CD4-positive, alpha-beta T cell treated with Interleukin-21 for 1 hour (primary cell): ENCODE data around the gene B3GALNT2.
A peak's percentile ranks its signal among the peaks of the same experiment; 100 is the strongest.

Experiments
- DNase-seq: peaks from one replicate; pipeline ENCODE4 v3.0.0-alpha.2; 2020

Gene B3GALNT2

GRCh38 chr1:235450886-235451483 is 53.3 kb downstream of the B3GALNT2 start:
- DNase-seq: no peak

DNA sequence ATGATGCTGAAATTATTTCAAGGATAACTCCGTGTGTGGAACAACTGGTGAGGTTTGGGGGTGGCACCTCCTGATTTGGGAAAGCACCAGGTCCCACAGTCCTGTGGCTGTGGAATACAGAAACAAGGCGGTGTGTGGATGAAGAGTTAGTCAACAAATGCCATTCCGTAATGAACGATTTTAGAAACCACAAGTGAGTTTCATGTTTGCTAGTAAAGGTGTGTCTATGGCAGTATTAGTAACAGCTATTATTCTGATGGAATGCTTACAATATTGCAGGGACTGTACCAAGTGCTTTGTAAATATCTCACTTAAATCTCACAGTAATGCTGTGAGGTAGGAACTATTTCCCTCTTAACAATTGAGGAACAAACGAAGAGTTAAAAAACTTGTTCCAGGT is 53.8 kb downstream of the B3GALNT2 start:
- DNase-seq: no peak

DNA sequence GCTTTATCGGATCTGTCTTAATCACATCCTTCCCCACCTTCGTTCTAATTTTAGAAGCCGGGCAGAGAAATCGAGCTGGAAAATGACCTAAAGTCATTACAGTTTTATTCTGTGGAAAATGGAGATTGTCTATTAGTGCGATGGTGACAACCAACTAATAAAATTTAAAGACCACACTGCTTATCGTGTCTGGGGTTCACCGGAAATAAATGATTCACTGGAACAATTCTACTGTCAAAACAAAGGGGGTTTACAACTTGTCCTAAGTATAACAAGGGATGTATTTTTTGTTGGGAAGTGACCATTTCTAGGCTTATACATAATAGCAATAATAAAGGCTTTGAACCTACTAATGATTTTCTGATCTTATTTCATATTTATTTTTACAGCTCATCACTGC is 55.6 kb downstream of the B3GALNT2 start:
- no peak for DNase-seq

DNA sequence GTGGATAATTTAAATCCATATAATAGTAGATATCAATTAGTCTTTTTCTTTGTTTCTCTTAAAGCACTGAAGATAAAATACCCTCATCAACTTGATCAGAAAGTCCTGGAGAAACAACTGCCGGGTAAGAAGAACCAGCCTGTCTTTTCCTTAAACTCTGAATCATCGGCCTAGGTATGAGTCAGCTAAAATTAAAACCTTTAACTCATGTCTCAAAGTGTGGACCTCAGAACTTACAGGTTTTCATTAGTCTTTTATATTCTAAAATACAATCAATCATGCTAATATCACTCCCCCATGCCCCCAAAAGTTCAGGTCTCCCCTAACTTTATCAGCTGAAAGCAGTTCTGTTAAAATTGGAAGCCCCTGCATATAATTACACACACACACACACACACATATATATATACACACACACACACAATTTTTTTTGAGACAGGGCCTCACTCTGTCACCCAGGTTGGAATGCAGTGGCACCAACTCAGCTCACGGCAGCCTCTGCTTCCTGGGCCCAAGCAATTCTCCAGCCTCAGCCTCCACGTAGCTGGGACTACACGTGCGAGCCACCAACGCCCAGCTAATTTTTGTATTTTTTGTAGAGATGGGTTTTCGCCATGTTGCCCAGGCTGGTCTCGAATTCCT is 61.3 kb downstream of the B3GALNT2 start:
- DNase-seq: no peak

DNA sequence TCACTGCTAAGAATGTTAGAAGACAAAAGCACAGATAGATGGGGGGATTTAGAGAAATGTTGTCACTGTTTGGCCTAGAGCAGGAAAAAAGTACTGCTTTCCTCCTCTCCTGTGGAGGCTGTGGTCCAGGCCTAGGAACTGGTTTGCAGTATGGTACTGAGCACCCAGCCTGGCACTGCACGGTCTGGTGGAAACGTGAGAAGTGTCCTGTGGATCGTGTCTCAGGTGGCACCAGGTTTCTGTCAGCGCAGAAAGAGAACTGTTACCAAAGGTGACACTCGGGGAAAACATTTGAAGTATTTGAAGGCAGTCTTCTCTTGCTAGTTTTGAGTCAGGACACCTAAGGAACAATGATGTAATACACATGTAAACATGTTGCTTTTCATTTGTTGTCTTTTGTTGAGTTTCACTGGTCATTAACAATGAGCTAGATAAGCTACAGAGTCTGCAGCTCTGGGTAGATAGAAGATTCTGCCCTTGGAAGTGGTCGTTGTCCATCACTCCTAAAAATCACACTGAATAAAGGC is 63.0 kb downstream of the B3GALNT2 start:
- no peak for DNase-seq

DNA sequence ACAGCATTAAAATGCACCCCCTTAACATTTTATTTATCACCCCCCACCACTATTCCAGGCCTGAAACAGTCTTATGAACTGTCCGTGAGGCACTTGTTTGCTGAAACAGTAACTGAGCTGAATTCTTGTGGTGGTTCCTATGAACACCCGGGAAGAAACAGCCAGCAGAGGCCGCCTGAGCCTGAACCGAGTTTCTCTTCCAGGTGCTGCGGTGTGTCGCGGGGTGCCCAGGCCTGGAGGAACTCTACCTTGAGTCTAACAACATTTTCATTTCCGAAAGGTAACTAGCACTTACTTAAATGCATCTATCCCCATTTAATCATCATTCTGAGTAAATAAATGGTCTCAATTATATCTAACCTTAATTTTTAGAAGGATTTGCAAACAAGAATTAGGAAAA is 70.3 kb downstream of the B3GALNT2 start:
- no peak for DNase-seq

DNA sequence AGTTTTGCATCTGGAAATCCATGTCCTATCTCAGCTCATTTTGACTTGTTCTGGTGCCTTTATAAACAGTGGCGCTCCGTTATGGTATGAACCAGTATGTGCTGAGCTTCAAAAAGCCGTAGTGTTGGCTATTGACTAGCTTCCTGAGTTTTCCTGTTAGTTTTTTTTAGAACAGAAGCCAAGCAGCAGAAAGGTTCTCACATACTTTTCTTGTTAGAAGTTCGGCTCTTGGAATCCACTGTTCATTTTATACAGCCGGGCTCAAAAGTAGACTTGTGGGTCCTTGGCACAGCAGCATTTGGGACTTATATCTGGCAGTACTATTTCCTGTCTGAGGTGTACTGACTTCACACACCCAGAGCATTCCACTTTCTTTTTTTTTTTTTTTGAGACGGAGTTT is 73.3 kb downstream of the B3GALNT2 start:
- DNase-seq: no peak

GRCh38 chr1:235429143-235429542 is 75.1 kb downstream of the B3GALNT2 start:
- no peak for DNase-seq

DNA sequence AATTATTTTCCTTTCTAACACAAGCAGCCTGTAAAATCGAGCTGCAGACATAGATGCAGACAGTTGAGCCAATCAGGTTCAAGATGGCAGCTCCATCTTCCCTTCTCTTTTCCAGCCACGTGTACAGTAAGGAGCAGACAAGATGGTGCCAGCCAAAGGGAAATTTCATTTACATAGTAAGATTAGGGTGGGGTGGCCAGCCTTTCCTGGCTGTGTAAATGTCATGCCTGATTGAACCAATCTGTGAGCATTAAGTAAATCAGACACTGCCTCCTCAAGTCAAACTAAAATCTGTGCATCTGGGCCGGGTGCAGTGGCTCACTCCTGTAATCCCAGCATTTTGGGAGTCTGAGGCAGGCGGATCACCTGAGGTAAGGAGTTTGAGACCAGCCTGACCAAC is 76.8 kb downstream of the B3GALNT2 start:
- DNase-seq: no peak

DNA sequence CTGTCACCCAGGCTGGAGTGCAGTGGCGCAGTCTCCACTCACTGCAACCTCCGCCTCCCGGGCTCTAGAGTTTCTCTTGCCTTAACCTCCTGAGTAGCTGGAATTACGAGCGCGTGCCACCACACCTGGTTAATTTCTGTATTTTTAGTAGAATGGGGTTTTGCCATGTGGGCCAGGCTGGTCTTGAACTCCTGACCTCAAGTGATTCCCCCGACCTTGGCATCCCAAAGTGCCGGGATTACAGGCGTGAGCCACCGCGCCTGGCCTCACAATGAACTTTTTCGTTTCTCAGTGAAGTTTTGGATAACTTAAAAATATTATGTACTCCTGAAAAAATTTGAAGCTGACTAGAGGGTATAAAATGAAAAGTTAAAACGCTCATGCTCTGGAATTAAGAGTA is 77.6 kb downstream of the B3GALNT2 start:
- DNase-seq: no peak

DNA sequence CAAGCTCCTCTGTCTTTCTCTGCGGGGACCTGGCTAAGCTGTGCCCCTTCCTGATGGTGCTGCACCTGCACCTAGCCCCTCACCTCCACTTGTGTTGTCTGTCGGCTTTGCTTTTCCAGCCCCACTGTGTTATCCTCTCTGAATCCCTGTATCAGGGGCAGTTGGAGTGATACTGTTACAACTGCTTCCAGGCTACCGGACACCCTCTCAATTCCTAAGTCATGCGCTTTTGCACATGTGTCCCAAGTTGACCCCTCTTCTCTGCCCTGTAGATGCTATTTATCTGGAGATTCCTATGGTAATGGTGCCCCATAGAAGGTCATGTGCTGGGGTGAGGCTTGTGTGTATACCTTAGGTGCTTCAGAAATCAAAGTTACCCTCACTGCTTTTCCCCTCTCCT is 78.1 kb downstream of the B3GALNT2 start:
- DNase-seq: no peak

GRCh38 chr1:235425357-235425756 is 78.9 kb downstream of the B3GALNT2 start:
- DNase-seq: no peak

DNA sequence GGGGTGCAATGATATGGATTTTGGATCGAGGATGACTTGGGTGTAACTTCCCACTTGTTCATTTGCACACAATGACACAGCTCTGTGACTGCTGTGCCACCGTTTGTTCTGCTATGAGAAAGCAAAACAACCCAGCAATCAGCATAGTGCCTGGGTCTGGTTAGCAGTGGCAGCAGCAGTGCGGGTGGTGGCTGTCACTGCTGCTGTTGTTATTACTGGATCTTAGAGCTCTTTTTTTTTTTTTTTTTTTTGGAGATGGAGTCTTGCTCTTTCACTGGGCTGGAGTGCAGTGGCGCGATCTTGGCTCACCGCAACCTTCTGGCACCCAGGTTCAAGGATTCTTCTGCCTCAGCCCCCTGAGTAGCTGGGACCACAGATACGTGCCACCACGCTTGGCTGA is 80.2 kb downstream of the B3GALNT2 start:
- no peak for DNase-seq

DNA sequence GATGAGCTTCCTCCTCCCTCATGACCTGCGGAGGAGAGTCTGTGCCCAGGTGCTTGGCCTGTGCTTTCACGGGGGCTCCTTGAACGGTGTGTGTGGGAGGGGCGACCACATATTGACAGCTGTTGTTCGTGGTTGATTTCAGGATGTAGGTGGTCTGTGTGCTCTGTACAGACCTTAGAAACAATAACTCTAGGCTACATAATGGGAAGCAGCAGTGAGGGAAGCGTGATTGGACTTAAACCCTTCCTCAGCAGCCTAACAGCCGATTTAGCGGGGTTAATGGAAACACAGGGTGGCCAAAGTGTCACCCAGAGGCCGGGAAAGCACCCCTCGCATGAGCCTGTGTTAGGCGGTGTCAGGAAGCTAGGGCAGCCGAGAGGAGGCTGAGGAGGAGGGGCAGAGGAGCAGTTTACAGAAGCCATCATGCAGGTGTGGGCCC is 81.0 kb downstream of the B3GALNT2 start:
- peak; percentile 4 for DNase-seq

DNA sequence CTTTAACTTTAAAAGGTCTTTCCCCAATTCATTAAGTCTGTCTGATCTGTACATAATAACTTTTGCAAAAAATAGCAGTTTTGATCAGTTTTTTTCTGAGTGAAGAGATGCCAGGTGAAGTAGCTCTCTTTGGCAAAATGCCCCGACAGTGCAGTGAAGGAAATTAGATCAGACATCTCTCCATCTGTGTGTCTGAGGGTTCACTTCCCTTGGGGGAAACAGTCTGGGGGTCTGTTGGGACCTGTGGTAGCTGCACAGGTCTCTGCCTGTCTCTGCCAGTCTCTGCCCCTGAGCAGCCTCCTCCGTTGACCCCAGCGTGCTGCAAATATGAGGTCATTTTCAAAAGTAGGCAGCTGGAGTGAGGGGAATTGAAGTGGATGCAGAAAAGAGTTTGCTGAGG is 82.5 kb downstream of the B3GALNT2 start:
- DNase-seq: no peak

DNA sequence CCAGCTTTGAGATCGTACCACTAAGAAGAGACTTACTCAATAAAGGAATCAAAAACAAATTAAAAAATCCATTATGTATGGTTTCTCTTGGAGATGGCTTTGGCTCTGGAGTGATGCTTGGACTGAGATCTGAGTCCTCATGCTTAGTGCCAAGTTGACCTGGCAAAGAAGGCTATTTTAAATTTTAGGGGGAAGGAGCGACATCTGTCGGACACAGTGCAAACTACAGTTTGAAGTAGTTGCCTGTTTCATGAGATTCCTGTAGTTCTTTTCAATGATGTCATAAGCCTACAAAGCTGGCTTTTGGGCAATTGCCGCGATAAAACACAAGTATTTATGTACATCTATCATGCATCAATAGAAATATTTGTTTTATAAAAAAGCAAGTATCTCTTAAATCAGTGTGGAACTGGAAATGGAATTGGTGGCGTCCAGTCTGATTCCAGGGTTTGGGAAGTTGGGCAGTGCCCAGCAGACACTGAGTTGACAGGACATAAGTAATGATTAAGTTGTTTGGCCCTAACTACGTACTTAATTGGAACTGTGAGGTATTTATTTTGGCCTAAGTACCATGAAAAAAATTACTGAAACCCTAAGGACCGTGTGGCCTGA is 87.1 kb downstream of the B3GALNT2 start:
- peak; percentile 77 for DNase-seq

DNA sequence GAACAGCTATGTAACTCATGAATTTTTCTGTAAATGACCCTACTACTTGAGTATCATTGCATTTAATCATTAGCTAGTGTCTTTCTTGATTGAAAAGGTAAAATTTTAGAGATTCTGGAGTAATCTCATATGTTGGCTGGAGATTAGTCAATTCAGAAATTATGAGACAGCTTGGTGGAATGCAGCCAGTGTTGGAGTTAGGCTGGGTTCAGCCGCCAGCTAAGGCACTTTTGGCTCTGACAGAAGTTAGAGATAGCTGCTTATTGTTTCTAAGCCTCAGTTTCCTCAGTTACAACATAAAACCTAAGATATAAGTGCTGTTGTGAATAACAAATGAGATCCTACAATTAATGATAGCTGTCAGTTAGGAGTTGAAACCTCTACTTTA is 87.6 kb downstream of the B3GALNT2 start:
- DNase-seq: no peak

- DNase-seq: peak; percentile 76
Measured at GRCh38 chr1:235415008-235415904, 89.0 kb downstream of the B3GALNT2 start.

- DNase-seq: no peak
Measured at GRCh38 chr1:235411489-235412486, 92.5 kb downstream of the B3GALNT2 start.

DNA sequence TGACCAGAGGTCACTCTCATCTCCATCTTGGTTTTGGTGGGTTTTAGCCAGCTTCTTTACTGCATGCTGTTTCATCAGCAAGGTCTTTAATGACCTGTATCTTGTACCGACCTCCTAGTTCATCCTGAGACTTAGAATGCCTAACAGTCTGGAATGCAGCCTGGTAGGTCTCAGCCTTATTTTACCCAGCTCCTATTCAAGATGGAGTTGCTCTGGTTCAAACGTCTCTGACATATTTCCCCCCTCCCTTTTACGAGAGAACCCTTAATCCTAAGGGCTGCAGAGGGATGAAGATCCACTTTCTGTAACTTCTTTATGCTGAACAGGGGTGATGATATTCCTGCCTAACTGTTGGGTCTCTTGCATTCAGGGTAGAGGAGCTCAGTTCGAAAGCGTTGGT is 93.8 kb downstream of the B3GALNT2 start:
- DNase-seq: no peak

- DNase-seq: no peak
Measured at GRCh38 chr1:235409042-235409820, 95.0 kb downstream of the B3GALNT2 start.
